Keratinocyte (primary cell): ENCODE data around the gene RNU6-8. TPM values are rescaled to one million over a fixed set of nuclear protein-coding genes. Genes with fewer than 3 reads are reported as not detected.

Experiments
- DNase-seq: peaks from one replicate; pipeline ENCODE4 v3.0.0-alpha.2; 2011; ENCODE audit warnings: low read depth, missing footprints, low spot score
- FAIRE-seq: peaks from 2 replicates; lab custom pipeline; 2011; peaks lifted over from hg19 to GRCh38; lab: Jason Lieb, UNC
- H2AFZ ChIP-seq: 2 replicates; pipeline ENCODE4 v1.6.0; 2012; ENCODE audit warnings: low read length, control low read depth, inconsistent platforms; ENCODE audit not compliant: control insufficient read depth
- H3K27ac ChIP-seq: 2 replicates; pipeline ENCODE4 v1.5.1; 2011; ENCODE audit warnings: low read length; ENCODE audit not compliant: control insufficient read depth, insufficient read depth
- H3K27me3 ChIP-seq: 3 replicates; pipeline ENCODE4 v1.6.0; 2011; ENCODE audit warnings: low read length; ENCODE audit not compliant: control insufficient read depth, insufficient read depth; ENCODE audit errors: extremely low read depth
- H3K36me3 ChIP-seq, 2 experiments: 2 replicates in 1 of 2; 3 replicates in 1 of 2; pipeline ENCODE4 v1.5.1; 2011; ENCODE audit warnings: low read length in 2 of 2, mild to moderate bottlenecking in 1 of 2; ENCODE audit not compliant: control insufficient read depth in 2 of 2, insufficient read depth in 2 of 2; ENCODE audit errors: extremely low read depth in 1 of 2
- H3K4me1 ChIP-seq: 3 replicates; pipeline ENCODE4 v1.5.1; 2011; ENCODE audit warnings: low read length; ENCODE audit not compliant: control insufficient read depth, insufficient read depth; ENCODE audit errors: extremely low read depth
- H3K4me2 ChIP-seq: 3 replicates; pipeline ENCODE4 v1.6.0; 2011; ENCODE audit warnings: low read depth, low read length; ENCODE audit not compliant: control insufficient read depth, insufficient read depth; ENCODE audit errors: extremely low read depth
- H3K4me3 ChIP-seq, 3 experiments: fragments of 200-600 bp in 1 of 3; sonication (generic) in 1 of 3; 2 replicates in 2 of 3; 3 replicates in 1 of 3; pipeline ENCODE4 v1.5.1; 2011 to 2016; ENCODE audit warnings: low read length in 3 of 3, mild to moderate bottlenecking in 3 of 3, control low read depth in 2 of 3, inconsistent platforms in 1 of 3, low read depth in 1 of 3, mixed read lengths in 1 of 3, mixed run types in 1 of 3, moderate library complexity in 1 of 3; ENCODE audit not compliant: control insufficient read depth in 2 of 3, insufficient read depth in 2 of 3; ENCODE audit errors: extremely low read depth in 1 of 3
- H3K79me2 ChIP-seq: 2 replicates; pipeline ENCODE4 v1.6.0; 2012; ENCODE audit warnings: low read length; ENCODE audit not compliant: control insufficient read depth, insufficient read depth
- H3K9ac ChIP-seq: 3 replicates; pipeline ENCODE4 v1.6.0; 2011; ENCODE audit warnings: low read length; ENCODE audit not compliant: control insufficient read depth, insufficient read depth; ENCODE audit errors: extremely low read depth
- H3K9me1 ChIP-seq: 3 replicates; pipeline ENCODE4 v1.6.0; 2011; ENCODE audit warnings: low read length; ENCODE audit not compliant: control insufficient read depth, insufficient read depth; ENCODE audit errors: extremely low read depth
- H3K9me3 ChIP-seq: 2 replicates; pipeline ENCODE4 v1.5.1; 2012; ENCODE audit warnings: low read depth, low read length; ENCODE audit not compliant: control insufficient read depth
- H4K20me1 ChIP-seq: 3 replicates; pipeline ENCODE4 v1.6.0; 2011; ENCODE audit warnings: low read length; ENCODE audit not compliant: control insufficient read depth, insufficient read depth; ENCODE audit errors: extremely low read depth
- EZH2 ChIP-seq: IDR thresholded peaks from one replicate; pipeline ENCODE4 v1.6.1; 2012; ENCODE audit warnings: inconsistent platforms, mild to moderate bottlenecking, low read length, moderate library complexity
- dilution Hi-C: fragments of 300-500 bp; cut with MboI; formaldehyde crosslinking; loops from one replicate; pipeline ENCODE4 v1.7.0; 2020; ENCODE audit warnings: low sequenced_read_pairs; ENCODE audit not compliant: extremely low pct_ligation_motif_present
- polyA plus RNA-seq, 5 experiments: library from polyadenylated mRNA; depleted of rRNA in 3 of 5; stranded (reverse) in 3 of 5; stranded (forward) in 1 of 5; unstranded in 1 of 5; fragments of >200 nt; gene quantifications; 1 replicate in 1 of 5; 2 replicates in 3 of 5; 3 replicates in 1 of 5; pipeline versions ENCODE4 v1.2.1 to v1.2.3, GENCODE V29; 2011 to 2012; ENCODE audit warnings: missing spikeins in 2 of 5, low read depth in 1 of 5, low replicate concordance in 1 of 5
- TF ChIP-seq, protein P1 (sequence below), 3 experiments: IDR thresholded peaks in 1 of 3; conservative IDR thresholded peaks in 1 of 3; optimal IDR thresholded peaks in 1 of 3; 2 replicates in 2 of 3; 3 replicates in 1 of 3; pipeline versions ENCODE3 to v1.5.1; 2011; ENCODE audit warnings: low read length in 3 of 3, mild to moderate bottlenecking in 3 of 3, moderate library complexity in 2 of 3, control low read depth in 1 of 3, inconsistent platforms in 1 of 3; ENCODE audit not compliant: insufficient read depth in 2 of 3; ENCODE audit errors: extremely low read depth in 1 of 3

The RNU6-8 gene
- polyA plus RNA-seq, 1 donor (not counting 4 experiments of a cell fraction or from before 2014, with no cell fraction given) = not detected

- FAIRE-seq = no peak
Observed at GRCh38 chr14:32183151-32184058, 19.7 kb downstream of the RNU6-8 start.

DNA sequence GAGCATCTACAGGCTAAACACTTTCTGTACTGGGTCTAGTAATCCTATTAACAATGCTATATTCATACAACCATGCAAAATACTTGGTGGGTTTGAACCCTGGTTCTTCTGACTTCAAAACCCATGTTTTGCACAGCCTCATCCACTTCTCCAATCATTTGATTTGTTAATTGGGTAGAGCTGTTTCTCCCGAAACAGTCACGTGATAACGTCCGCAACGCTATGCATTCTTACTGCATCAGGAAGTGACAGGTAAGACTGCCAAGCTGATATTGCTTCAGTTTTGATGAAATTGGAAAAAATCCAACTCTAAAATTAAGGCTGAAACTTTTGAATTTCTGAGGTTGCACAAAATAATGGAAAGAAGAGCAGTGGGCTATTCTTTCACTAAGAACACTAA is 31.6 kb downstream of the RNU6-8 start:
- Histone ChIP-seq H4K20me1 (no peaks in the 10 kb centered on the region), H3K9ac (no peak overlapping the region), H3K4me1 (no peaks in the 10 kb centered on the region), H3K4me2 (peak overlapping the region; percentile 54), H3K27ac (no peak overlapping the region), H3K4me3 (no peak overlapping the region), H3K79me2 (no peaks in the 10 kb centered on the region), H3K27me3 (no peaks in the 10 kb centered on the region), H3K9me3 (no peaks in the 10 kb centered on the region), H2AFZ (peak overlapping the region; percentile 6), H3K9me1 (no peaks in the 10 kb centered on the region), H3K36me3 (no peaks in the 10 kb centered on the region)
- DNase-seq = no peak
- TF ChIP-seq, protein P1, sequence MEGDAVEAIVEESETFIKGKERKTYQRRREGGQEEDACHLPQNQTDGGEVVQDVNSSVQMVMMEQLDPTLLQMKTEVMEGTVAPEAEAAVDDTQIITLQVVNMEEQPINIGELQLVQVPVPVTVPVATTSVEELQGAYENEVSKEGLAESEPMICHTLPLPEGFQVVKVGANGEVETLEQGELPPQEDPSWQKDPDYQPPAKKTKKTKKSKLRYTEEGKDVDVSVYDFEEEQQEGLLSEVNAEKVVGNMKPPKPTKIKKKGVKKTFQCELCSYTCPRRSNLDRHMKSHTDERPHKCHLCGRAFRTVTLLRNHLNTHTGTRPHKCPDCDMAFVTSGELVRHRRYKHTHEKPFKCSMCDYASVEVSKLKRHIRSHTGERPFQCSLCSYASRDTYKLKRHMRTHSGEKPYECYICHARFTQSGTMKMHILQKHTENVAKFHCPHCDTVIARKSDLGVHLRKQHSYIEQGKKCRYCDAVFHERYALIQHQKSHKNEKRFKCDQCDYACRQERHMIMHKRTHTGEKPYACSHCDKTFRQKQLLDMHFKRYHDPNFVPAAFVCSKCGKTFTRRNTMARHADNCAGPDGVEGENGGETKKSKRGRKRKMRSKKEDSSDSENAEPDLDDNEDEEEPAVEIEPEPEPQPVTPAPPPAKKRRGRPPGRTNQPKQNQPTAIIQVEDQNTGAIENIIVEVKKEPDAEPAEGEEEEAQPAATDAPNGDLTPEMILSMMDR (optimal IDR thresholded peaks at IDR 0.05 in 1 of 3, IDR thresholded peaks at IDR 0.05 in 1 of 3, conservative IDR thresholded peaks at IDR 0.05 in 1 of 3; ENCODE audit: extremely low read depth in 1 of 3, insufficient read depth in 2 of 3, low read length in 3 of 3) = no peak
- TF ChIP-seq EZH2 = no peak
- dilution Hi-C loops = no loop called here
- FAIRE-seq = no peak

More at GRCh38 chr14:32183151-32184058, 19.7 kb downstream of the RNU6-8 start:
- dilution Hi-C loops = no loop called here
- no peaks in the 10 kb centered on the region for H4K20me1 ChIP-seq
- H3K79me2 ChIP-seq = no peaks in the 10 kb centered on the region
- no peaks in the 10 kb centered on the region for H3K27me3 ChIP-seq
- H3K9me3 ChIP-seq = no peaks in the 10 kb centered on the region
- H3K36me3 ChIP-seq = no peaks in the 10 kb centered on the region
- no peak for TF ChIP-seq EZH2
- TF ChIP-seq, protein P1 (optimal IDR thresholded peaks at IDR 0.05 in 1 of 3, IDR thresholded peaks at IDR 0.05 in 1 of 3, conservative IDR thresholded peaks at IDR 0.05 in 1 of 3; ENCODE audit: extremely low read depth in 1 of 3, insufficient read depth in 2 of 3, low read length in 3 of 3) = no peak
- no peak overlapping the region for H3K9ac ChIP-seq
- H3K4me1 ChIP-seq = no peaks in the 10 kb centered on the region
- H3K9me1 ChIP-seq = no peaks in the 10 kb centered on the region
- no peak overlapping the region for H3K4me3 ChIP-seq
- H3K4me2 ChIP-seq = no peak overlapping the region
- no peak overlapping the region for H2AFZ ChIP-seq
- DNase-seq = no peak
- H3K27ac ChIP-seq = no peak overlapping the region
